Dermis microvascular lymphatic vessel endothelial cell (primary cell): ENCODE measurements around the gene CCL2. TPM values are rescaled to one million over a fixed set of nuclear protein-coding genes. Genes with fewer than 3 reads are reported as not detected.
"Not testable (repeated sequence)": the region's sequence is repeated elsewhere in the genome, so short reads cannot be mapped to it uniquely, and the experiment has no call there.

Source experiments
- DNase-seq, 2 donors: peaks; one replicate each; pipeline versions ENCODE4 v3.0.0 to v3.0.0-alpha.2; 2010; ENCODE audit warnings: low read depth in 2 of 2
- total RNA-seq: library from RNA; depleted of rRNA; stranded (reverse); fragments of >200 nt; gene quantifications from 2 replicates; pipeline ENCODE4 v1.2.1, GENCODE V29; 2014

CCL2 gene
- 67.7 and 102 TPM in 2 replicates for total RNA-seq

DNA sequence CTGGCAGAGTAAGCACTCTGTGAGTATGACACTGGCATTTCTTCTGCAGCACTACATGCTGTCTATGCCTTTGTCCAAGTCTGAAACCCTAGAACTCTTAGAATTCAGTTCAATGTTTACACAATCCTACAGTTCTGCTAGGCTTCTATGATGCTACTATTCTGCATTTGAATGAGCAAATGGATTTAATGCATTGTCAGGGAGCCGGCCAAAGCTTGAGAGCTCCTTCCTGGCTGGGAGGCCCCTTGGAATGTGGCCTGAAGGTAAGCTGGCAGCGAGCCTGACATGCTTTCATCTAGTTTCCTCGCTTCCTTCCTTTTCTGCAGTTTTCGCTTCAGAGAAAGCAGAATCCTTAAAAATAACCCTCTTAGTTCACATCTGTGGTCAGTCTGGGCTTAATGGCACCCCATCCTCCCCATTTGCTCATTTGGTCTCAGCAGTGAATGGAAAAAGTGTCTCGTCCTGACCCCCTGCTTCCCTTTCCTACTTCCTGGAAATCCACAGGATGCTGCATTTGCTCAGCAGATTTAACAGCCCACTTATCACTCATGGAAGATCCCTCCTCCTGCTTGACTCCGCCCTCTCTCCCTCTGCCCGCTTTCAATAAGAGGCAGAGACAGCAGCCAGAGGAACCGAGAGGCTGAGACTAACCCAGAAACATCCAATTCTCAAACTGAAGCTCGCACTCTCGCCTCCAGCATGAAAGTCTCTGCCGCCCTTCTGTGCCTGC is at the start of gene CCL2:
Gene CCL2, plus strand, starts transcription at position 635 of the 730 bp plus-strand sequence. Its CDS starts 65 bp downstream, at position 700.
- DNase-seq = peak; percentile 77 to 87

DNA sequence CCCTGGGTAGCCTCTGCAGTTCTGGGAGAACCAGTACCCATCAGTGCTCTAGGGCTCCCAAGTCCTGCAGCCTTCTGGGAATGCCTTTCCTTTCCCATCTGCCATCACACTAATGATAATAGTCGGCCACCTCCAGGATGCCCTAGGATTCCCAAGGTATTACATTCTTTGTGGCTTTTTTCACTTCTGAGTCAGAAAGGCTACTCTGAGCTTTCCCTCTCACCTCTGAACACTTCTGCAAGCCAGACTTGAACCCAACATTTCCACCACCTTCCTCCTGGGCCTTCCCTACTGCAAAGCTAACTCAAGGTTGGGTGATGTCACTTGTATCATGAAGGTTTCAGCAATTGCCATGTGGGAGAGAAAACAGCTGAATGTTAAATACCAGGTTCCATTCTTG is 49.7 kb upstream of the CCL2 start:
- DNase-seq = no peak

DNA sequence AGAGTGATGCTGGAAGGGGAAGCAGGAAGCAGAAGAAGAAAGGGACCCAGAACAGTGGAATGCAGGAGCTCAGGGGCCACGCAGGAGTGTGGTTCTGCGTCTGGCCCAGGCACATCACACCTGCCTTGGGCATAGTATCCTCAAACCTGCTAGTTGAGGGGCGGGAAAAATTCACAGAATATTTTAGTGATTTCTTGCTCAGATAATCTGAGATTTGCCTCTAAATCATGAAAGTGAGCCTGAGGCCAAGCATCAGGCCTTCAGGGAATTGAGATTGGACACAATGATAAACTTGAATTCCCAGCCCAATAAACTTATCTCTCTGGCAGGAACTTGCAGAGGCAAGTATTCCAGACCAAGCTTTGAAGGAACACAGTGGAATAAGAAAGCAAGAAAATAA is 48.5 kb upstream of the CCL2 start:
- no peak for DNase-seq

GRCh38 chr17:34207572-34207971 is 47.5 kb upstream of the CCL2 start:
- no peak for DNase-seq

DNA sequence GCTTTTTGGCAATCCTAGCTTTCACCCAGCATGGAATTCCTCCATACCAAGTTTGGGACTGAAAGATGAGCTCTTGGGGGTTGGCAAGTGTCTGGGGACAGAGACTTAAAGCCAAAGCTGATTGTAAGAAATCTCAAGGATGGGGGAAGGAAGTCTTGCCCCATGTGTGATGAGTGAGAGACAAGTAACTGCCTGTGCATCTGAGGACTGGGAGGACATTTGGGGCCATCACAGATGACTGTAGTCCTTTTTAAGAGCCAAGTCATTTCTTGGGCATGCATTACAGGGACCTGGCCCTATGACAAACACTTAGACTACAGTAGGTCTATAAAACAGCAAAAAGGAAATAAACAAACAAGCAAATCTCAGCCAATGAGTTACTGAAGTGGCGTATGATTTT is 36.3 kb upstream of the CCL2 start:
- no peak for DNase-seq

GRCh38 chr17:34219405-34219804 is 35.7 kb upstream of the CCL2 start:
- DNase-seq = no peak

DNA sequence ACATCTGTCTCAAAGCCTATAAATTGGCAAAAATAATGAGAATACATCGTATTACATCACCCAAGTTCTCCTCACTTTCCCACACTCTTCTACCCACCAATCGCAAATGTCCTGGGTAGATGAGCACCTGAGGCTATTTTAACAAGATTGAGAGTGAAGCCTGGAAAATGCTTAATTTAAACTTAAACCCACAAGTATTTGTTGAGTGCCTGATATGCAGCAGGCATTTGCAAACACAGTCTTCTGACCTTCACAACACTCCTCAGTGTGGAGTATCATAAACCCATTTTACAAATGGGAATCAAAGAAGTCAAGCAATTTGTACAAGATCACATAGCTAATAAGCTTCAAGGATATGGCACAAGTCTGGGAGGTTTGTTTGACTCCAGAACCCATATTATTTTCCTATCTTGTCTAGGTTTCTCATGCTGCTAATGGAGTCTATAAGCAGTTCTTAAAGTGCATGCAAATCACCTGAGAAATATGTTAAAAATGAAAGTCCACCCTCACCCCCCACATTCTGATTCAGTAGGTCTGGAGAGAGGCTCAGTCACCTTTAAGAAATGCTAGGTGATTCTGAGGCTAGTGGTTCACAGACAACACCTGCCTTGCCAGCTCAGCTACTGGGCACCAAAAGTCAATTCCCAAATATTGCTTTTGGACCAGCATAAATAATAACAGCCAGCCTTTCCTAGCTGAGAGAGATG is 34.9 kb upstream of the CCL2 start:
- DNase-seq = no peak

DNA sequence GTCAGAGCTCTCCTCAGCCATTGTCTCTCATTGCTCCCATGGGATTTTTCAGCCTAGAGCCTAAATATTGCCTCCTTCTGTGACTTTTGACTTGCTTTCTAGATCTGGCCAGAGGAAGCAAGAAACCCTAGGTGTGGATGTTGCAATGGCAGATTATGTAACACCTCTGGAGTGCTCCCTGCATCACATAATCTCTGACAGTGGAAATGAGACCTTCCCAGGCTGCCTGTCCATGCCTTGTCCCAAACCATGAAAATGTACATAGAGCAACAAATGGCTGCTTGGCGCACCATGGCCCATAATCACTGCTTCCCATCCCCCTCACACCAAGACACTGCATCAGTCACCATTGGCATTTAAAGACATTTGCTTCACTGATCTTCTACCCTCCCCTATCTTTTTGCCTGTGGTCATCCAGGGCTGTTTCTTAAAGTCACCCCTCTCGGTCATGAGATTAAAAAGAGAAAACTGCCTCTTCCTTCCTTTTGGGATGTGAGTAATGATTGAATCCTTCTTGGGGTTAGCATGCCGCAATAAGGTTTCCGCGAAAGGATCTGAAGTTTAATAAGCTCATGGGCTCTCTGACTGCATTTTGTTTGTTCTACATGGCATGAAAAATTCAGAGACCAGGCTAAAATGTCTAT is 34.2 kb upstream of the CCL2 start:
- peak in 1 of 2 donors; percentile 42 for DNase-seq

GRCh38 chr17:34221411-34221810 is 33.7 kb upstream of the CCL2 start:
- no peak for DNase-seq

GRCh38 chr17:34222722-34223497 is 32.2 kb upstream of the CCL2 start:
- no peak for DNase-seq

- DNase-seq = no peak
Observed at GRCh38 chr17:34225046-34225445, 30.0 kb upstream of the CCL2 start.

- no peak for DNase-seq
Observed at GRCh38 chr17:34226011-34226743, 28.9 kb upstream of the CCL2 start.

GRCh38 chr17:34226744-34227034 is 28.4 kb upstream of the CCL2 start:
- no peak for DNase-seq

DNA sequence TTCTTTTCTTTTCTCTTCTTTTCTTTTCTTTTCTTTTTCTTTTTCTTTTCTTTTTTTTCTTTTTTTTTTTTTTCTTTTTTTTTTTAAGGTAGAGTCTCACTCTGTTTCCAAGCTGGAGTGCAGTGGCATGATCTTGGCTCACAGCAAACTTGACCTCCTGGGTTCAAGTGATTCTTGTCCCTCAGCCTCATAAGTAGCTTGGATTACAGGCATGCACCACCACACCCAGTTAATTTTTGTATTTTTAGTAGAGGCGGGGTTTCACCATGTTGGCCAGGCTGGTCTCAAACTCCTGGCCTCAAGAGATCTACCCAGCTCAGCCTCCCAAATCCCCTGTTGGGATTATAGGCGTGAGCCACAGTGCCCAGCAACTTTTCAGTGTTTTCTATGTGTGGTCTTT is 27.8 kb upstream of the CCL2 start:
- not testable (repeated sequence) for DNase-seq

DNA sequence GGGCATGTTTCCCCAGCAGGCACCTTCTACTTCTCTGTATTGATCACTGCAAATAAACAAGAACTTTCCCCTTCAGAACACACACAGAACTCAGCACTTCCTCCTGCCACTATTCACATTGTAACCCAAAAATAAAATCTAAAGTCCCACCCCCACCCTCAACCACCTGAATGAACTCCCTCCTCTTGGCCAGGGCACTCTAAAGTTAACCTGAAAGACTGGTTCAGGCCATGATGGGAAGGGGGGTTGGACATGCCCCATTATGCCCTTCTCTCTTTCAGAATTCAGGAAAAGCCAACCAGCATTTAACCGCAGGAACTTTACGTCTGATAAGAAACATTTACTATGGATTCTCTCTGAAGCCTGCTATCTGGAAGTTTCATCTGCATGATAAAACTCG is 27.4 kb upstream of the CCL2 start:
- DNase-seq = no peak

GRCh38 chr17:34228781-34229180 is 26.3 kb upstream of the CCL2 start:
- DNase-seq = no peak

- DNase-seq = no peak
Observed at GRCh38 chr17:34230342-34230741, 24.7 kb upstream of the CCL2 start.

DNA sequence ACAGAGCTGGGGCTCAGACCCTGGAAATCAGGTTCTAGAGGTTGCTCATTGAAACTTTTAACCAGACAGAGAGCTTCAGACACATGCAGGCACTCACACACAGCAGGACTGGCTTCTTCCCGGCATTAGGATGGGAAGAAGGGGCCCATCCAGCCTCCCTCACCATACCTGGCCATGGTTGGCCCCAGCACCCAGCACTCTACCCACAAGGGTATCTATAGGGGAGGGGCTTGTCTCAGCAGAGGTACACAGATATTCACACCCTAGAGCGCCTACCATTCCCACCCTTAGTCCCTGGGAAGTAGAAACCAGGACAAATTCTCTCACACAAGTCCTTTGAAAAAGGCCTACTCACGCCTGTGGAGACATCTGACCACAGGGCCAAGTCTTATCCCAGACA is 20.5 kb upstream of the CCL2 start:
- no peak for DNase-seq

- DNase-seq = peak; percentile 78 to 96
Observed at GRCh38 chr17:34235389-34236028, 19.6 kb upstream of the CCL2 start.

GRCh38 chr17:34236281-34236892 is 18.7 kb upstream of the CCL2 start:
- DNase-seq = no peak
